Subcutaneous abdominal adipose tissue (tissue), 5 donors: ENCODE results near the gene AP5Z1.

Source experiments
- H3K27ac ChIP-seq: one replicate; pipeline ENCODE4 v1.7.0; 2013; ENCODE audit warnings: low read depth, mild to moderate bottlenecking, inconsistent platforms, low read length, moderate library complexity
- H3K27me3 ChIP-seq, 5 donors: one replicate each; pipeline ENCODE4 v1.7.0; 2013; ENCODE audit warnings: low read length in 5 of 5, inconsistent platforms in 1 of 5; ENCODE audit not compliant: control insufficient read depth in 5 of 5, insufficient read depth in 4 of 5
- H3K36me3 ChIP-seq, 5 donors: one replicate each; pipeline ENCODE4 v1.7.0; 2013; ENCODE audit warnings: low read length in 5 of 5; ENCODE audit not compliant: control insufficient read depth in 5 of 5, insufficient read depth in 5 of 5
- H3K4me1 ChIP-seq, 5 donors: one replicate each; pipeline ENCODE4 v1.7.0; 2013; ENCODE audit warnings: low read length in 5 of 5, mild to moderate bottlenecking in 3 of 5, moderate library complexity in 1 of 5; ENCODE audit not compliant: control insufficient read depth in 5 of 5, insufficient read depth in 5 of 5
- H3K4me3 ChIP-seq, 5 donors: one replicate each; pipeline ENCODE4 v1.7.0; 2013; ENCODE audit warnings: low read length in 5 of 5, low read depth in 1 of 5
- H3K9ac ChIP-seq, 5 donors: one replicate each; pipeline ENCODE4 v1.7.0; 2013; ENCODE audit warnings: low read length in 5 of 5, mild to moderate bottlenecking in 4 of 5, moderate library complexity in 3 of 5
- H3K9me3 ChIP-seq, 5 donors: one replicate each; pipeline ENCODE4 v1.7.0; 2013; ENCODE audit warnings: low read length in 5 of 5; ENCODE audit not compliant: control insufficient read depth in 5 of 5
- donor health status: healthy.
- donor health status: healthy.
- donor health status: healthy.
- donor health status: healthy.
- donor health status: healthy.

AP5Z1 gene, protein sequence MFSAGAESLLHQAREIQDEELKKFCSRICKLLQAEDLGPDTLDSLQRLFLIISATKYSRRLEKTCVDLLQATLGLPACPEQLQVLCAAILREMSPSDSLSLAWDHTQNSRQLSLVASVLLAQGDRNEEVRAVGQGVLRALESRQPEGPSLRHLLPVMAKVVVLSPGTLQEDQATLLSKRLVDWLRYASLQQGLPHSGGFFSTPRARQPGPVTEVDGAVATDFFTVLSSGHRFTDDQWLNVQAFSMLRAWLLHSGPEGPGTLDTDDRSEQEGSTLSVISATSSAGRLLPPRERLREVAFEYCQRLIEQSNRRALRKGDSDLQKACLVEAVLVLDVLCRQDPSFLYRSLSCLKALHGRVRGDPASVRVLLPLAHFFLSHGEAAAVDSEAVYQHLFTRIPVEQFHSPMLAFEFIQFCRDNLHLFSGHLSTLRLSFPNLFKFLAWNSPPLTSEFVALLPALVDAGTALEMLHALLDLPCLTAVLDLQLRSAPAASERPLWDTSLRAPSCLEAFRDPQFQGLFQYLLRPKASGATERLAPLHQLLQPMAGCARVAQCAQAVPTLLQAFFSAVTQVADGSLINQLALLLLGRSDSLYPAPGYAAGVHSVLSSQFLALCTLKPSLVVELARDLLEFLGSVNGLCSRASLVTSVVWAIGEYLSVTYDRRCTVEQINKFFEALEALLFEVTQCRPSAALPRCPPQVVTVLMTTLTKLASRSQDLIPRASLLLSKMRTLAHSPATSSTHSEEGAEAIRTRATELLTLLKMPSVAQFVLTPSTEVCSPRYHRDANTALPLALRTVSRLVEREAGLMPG

DNA sequence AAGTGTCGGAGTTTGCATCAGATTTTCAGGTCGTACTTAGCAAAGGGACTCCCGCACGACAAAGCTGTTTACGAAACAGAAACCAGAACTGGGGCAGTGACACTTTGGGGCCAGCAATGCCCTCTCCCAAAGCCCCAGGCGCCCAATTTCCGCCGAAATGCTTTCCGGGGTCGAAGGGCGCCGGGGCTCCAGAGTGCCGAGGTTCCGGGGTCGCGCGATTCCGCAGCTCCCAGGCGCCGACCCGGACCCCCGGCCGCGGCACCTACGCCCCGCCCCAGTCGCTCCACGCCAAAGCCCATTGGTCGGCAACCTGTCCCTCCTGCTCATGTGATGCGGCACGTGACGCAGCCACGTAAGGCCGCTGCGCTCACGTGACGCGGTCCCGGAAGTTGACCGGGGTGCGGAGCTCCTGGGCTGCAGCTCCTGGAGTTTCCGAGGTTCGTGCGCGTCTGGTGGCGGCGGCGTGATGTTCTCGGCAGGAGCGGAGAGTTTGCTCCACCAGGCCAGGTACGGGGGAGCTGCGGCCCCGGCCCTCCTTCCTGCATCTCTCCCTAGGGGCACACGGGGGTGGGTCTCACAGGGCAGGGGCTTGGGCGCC is at the start of gene AP5Z1:
TSS of gene AP5Z1 (plus strand) at position 374 of the 598 bp plus-strand sequence. CDS start at position 467, 93 bp downstream.
- H3K27me3 ChIP-seq: no peaks in the 10 kb centered on the region
- peak within 1 kb of the TSS; percentile 99 for H3K27ac ChIP-seq
- no peaks in the 10 kb centered on the region for H3K9me3 ChIP-seq
- H3K9ac ChIP-seq: peak within 1 kb of the TSS; percentile 83 to 99 (median 97)
- H3K36me3 ChIP-seq: peaks cover 0 to 2% (median 0%) of the 10 kb centered on the region in 5 donors
- H3K4me3 ChIP-seq: peak within 1 kb of the TSS; percentile 81 to 97 (median 93)
- peaks cover 4 to 34% (median 27%) of the 10 kb centered on the region in 5 donors for H3K4me1 ChIP-seq

DNA sequence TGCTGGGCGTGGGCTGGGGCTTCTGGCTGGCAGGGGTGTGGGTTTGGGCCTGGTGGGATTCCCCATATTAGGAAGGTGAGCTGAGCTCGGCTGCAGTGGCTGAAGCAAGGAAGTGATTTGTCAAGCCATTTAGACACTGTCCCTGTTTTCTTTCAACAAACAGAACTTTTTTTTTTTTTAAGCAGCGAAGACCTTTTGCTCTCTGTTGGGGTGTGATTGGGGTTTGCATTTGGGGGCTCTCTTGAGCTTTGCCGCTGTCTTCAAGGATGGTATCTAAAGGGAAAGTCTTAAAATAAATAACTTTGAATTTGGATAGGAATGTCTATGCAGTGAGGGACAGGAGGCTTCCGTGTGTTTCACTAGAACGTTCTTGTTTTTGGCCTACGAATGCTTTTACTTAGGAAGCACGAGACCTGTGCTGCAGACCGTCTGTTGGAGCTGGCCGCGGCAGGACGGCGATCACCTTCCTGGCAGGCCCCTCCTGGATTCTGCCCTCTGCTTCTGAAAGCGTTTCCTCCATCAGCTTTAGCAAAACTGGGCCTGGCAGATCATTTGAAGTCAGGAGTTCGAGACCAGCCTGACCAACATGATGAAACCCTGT is 49.5 kb upstream of the AP5Z1 start:
- Histone ChIP-seq H3K4me1 (peaks cover 8 to 63% (median 36%) of the 10 kb centered on the region in 5 donors), H3K9ac (peak overlapping the region; percentile 77 to 93 (median 85)), H3K9me3 (no peaks in the 10 kb centered on the region), H3K4me3 (peak overlapping the region; percentile 35 to 79 (median 73)), H3K27ac (peak overlapping the region; percentile 93), H3K36me3 (peaks cover 0 to 12% (median 9%) of the 10 kb centered on the region in 5 donors), H3K27me3 (no peaks in the 10 kb centered on the region)

DNA sequence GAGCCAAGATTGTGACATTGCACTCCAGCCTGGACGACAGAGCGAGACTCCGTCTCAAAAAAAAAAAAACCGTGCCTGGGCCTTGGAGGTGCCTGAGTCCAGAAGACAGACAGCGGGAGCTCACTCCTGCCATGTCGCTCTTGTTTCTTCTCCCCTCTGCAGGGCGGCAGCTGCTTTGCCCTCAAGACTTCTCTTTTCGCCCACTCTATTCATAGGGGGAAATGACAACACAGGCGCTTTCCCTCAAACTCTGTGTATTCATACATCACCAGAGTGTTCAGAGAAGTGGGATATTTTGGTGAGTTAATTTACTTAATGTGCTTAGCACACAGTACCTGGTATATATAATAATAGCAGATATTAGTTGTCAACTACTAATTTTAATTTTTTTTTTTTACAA is 48.9 kb upstream of the AP5Z1 start:
- Histone ChIP-seq H3K9ac (no peak overlapping the region), H3K4me1 (peaks cover 8 to 61% (median 35%) of the 10 kb centered on the region in 5 donors), H3K4me3 (no peak overlapping the region), H3K36me3 (peaks cover 0 to 12% (median 9%) of the 10 kb centered on the region in 5 donors), H3K9me3 (no peaks in the 10 kb centered on the region), H3K27me3 (no peaks in the 10 kb centered on the region), H3K27ac (peak overlapping the region; percentile 93)

DNA sequence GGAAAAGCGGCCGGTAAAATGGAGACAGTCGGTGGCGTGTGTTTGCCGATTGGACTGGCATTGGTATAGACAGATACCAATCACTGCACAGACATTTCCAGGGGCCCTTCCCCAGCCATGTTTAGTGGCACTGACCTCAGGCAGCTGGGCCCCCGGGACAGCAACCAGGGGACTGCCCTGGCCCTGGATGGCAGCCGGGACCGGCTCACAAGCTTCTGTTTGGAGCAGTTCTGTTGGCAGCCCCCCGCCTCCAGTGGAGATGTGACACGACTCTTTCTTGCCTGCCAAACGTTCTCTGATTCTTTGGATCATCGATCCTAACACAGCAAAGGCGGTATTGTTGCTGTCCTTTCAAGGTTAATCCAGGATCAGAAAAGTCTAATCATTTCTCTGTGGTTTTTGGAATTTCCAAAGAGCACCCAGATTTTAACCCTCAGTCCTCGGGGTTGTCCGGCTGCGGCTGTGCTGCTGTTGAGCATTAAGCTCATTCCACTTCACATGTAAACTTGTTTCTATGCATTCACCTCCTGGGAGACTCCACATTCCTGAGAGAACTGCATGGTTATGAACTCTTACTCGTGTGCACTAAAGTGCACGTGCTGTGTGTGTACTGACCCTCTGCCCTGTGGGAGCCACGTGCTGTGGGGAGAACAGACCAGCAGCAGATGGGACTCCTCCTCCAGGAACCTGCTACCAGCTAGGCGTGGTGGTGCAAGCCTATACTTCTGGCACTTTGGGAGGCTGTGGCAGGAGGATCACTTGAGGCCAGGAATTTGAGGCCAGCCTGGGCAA is 47.3 kb upstream of the AP5Z1 start:
- Histone ChIP-seq H3K27ac (no peak overlapping the region), H3K9ac (peak overlapping the region in 1 of 5 donors; percentile 63), H3K4me3 (no peak overlapping the region), H3K9me3 (no peaks in the 10 kb centered on the region), H3K27me3 (no peaks in the 10 kb centered on the region), H3K36me3 (peaks cover 0 to 6% (median 2%) of the 10 kb centered on the region in 5 donors), H3K4me1 (peaks cover 12 to 56% (median 35%) of the 10 kb centered on the region in 5 donors)

DNA sequence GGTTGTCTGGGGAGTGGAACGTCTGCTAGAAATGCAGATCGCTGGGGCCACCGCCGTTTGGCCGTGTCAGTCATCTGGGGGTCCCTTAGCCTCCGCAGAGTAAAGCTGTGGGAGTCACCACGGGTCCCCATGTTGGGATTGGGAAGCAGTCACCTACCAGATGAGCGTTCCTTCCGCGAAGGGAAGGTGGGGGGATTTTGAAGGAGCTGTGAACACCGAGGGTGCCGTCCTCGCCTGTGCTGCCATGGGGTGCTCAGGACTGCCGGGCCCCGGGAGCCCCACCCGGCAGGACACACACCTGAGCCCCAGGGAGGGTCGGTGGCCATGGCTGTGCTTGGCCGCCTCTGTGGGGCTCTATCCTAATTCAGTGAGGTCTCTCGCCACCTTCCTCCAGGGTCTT is 46.2 kb upstream of the AP5Z1 start:
- H3K27me3 ChIP-seq: no peaks in the 10 kb centered on the region
- no peak overlapping the region for H3K9ac ChIP-seq
- H3K4me1 ChIP-seq: peaks cover 12 to 50% (median 30%) of the 10 kb centered on the region in 5 donors
- H3K4me3 ChIP-seq: no peak overlapping the region
- H3K36me3 ChIP-seq: peaks cover 0 to 6% (median 2%) of the 10 kb centered on the region in 5 donors
- no peak overlapping the region for H3K27ac ChIP-seq
- no peaks in the 10 kb centered on the region for H3K9me3 ChIP-seq

DNA sequence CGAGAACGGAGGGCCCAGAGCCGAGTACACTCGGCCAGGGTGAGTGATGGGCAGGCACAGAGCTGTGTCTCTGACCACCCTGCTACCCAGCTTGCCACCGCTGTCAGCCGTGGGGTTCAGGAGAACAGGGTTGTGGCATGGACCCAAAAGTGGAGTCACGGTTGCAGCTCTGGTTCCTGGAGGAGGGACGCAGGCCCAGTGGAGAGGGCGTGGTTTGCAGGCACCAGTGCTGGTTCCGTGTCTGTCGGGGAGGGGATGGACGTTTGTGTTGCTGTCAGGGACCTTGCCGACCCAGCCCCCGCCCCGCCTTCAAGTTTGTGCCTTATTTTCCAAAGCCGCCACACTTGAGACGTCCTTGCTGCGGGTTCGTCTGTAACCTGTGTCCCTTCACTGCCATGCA is 45.1 kb upstream of the AP5Z1 start:
- no peak overlapping the region for H3K27ac ChIP-seq
- H3K4me1 ChIP-seq: peaks cover 7 to 40% (median 23%) of the 10 kb centered on the region in 5 donors
- no peak overlapping the region for H3K9ac ChIP-seq
- no peaks in the 10 kb centered on the region for H3K9me3 ChIP-seq
- peaks cover 0 to 6% (median 2%) of the 10 kb centered on the region in 5 donors for H3K36me3 ChIP-seq
- no peaks in the 10 kb centered on the region for H3K27me3 ChIP-seq
- H3K4me3 ChIP-seq: no peak overlapping the region

DNA sequence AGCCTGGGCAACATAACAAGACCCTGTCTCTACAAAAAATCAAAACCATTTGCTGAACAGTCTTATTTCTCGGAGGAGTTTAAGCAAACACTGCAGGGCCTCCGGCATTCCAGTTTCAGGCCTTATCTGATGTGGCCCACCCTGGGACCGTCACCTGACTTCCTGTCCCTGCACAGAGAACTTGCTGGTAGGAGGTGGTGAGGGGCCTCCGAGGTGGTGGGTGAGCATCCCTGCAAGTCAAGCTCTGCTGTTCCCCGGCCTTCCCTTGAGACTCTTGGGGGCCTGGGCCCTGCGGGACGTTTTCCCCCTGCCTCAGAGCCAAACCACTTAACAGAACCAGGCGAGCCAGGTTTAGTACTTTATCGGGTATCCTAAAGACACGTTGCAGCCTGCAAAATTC is 44.5 kb upstream of the AP5Z1 start:
- Histone ChIP-seq H3K27ac (no peak overlapping the region), H3K36me3 (peaks cover 0 to 6% (median 2%) of the 10 kb centered on the region in 5 donors), H3K4me3 (no peak overlapping the region), H3K9ac (no peak overlapping the region), H3K27me3 (no peaks in the 10 kb centered on the region), H3K4me1 (peaks cover 7 to 33% (median 17%) of the 10 kb centered on the region in 5 donors), H3K9me3 (no peaks in the 10 kb centered on the region)

DNA sequence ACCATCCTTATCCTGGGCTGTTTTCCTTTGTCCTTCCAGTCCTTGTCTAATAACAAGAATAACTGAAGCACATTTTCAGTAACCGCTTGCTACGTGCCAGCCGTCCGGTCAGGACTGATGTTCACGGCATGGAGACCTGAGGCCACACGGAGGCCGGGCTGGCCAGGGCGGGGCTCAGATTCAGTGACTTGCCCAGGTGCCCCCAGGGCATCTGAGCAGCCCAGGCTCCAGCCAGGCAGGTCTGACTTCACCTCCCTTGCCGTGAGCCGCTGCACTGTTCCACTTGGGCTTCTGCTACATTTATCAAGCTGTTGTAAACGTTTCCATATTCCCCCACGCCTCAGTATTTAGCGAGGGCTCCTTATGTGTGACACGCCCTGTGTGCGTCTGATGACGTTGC is 43.6 kb upstream of the AP5Z1 start:
- Histone ChIP-seq H3K27ac (no peak overlapping the region), H3K4me3 (no peak overlapping the region), H3K9ac (no peak overlapping the region), H3K4me1 (peaks cover 7 to 24% (median 12%) of the 10 kb centered on the region in 5 donors), H3K27me3 (no peaks in the 10 kb centered on the region), H3K36me3 (peaks cover 0 to 6% (median 2%) of the 10 kb centered on the region in 5 donors), H3K9me3 (no peaks in the 10 kb centered on the region)

DNA sequence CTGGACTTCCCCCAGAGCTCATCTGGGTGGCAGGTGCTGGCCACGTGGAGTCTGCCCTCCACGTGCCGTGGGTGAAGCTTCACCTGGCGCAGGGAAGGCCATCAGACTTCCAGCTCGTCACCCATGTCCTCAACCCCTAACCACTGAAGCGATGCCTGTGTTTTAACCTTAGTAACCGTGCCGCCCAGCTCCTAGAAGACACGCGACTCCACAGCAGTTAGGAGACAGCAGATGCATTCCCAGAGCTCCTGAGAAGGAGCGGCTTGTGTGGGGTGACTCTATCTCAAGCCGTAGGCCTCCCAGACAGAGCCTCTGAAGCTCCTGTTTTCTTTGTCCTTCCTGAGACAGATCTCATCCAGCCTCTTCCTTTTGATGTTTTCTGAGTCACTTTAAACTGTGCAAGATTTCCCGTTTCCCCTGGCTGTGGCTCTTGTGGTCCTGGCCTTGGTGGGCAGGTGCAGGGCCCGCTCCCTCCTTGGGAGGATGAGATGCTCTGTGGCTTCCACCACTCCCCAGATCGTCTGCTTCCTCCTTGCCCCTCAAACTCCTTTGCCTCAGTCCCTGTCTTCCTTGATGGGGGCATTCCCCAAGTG is 41.4 kb upstream of the AP5Z1 start:
- no peak overlapping the region for H3K9ac ChIP-seq

More for the DNA sequence above, 41.4 kb upstream of the AP5Z1 start:
- H3K9me3 ChIP-seq: no peaks in the 10 kb centered on the region
- H3K4me1 ChIP-seq: peaks cover 7 to 27% (median 21%) of the 10 kb centered on the region in 5 donors
- H3K27ac ChIP-seq: no peak overlapping the region
- no peak overlapping the region for H3K4me3 ChIP-seq
- peaks cover 0 to 9% (median 5%) of the 10 kb centered on the region in 5 donors for H3K36me3 ChIP-seq
- no peaks in the 10 kb centered on the region for H3K27me3 ChIP-seq
